Panc1 (cell line): Measurements from ENCODE around the gene AFF2. TPM values are rescaled to one million over a fixed set of nuclear protein-coding genes. Genes with fewer than 3 reads are reported as not detected.

Experiments used
- ATAC-seq: fragments of 200-7000 bp; cut with Tn5 transposase; 2 replicates; pipeline ENCODE4 v1.9.1; 2020; ENCODE audit warnings: mild to moderate bottlenecking, moderate library complexity
- BruUV-seq: library from RNA; stranded (reverse); fragments of 400-500 nt; replicated peaks from 2 replicates; lab custom pipeline; 2021; lab: Mats Ljungman, UMichigan
- CTCF ChIA-PET: fragments of 300-600 bp; sonication (Branson Sonifier 250); formaldehyde crosslinking; loops from one replicate; lab custom pipeline; 2022; ENCODE audit warnings: antibody characterized with exemption; lab: Charles Lee
- POLR2A ChIA-PET: fragments of 300-600 bp; sonication (Branson Sonifier 250); formaldehyde crosslinking; loops from one replicate; lab custom pipeline; 2022; ENCODE audit warnings: antibody characterized with exemption; lab: Charles Lee
- DNase-seq: peaks from one replicate; pipeline ENCODE4 v3.0.0-alpha.2; 2010; ENCODE audit warnings: low read depth, low spot score
- H3K27ac ChIP-seq: 2 replicates; pipeline ENCODE4 v1.5.1; 2011; ENCODE audit warnings: mild to moderate bottlenecking, low read length, inconsistent platforms
- H3K27me3 ChIP-seq: fragments of 200-500 bp; sonication (Bioruptor generic); 2 replicates; pipeline ENCODE4 v1.6.0; 2014; ENCODE audit warnings: low read length, inconsistent platforms; ENCODE audit not compliant: control insufficient read depth, insufficient read depth
- H3K36me3 ChIP-seq: fragments of 200-500 bp; sonication (Bioruptor generic); 2 replicates; pipeline ENCODE4 v1.5.1; 2014; ENCODE audit warnings: inconsistent platforms, mild to moderate bottlenecking, low read length, moderate library complexity; ENCODE audit not compliant: control insufficient read depth, insufficient read depth
- H3K4me1 ChIP-seq: 2 replicates; pipeline ENCODE4 v1.5.1; 2011; ENCODE audit warnings: inconsistent platforms, mild to moderate bottlenecking, low read length, moderate library complexity; ENCODE audit not compliant: control insufficient read depth, insufficient read depth
- H3K4me3 ChIP-seq, 2 experiments: 2 replicates each; pipeline ENCODE4 v1.5.1; 2011 to 2012; ENCODE audit warnings: low read depth in 2 of 2, low read length in 2 of 2, mild to moderate bottlenecking in 2 of 2, inconsistent platforms in 1 of 2, moderate library complexity in 1 of 2
- H3K9me3 ChIP-seq: fragments of 200-500 bp; sonication (Bioruptor generic); 2 replicates; pipeline ENCODE4 v1.5.1; 2014; ENCODE audit warnings: low read depth, mild to moderate bottlenecking, inconsistent platforms, low read length, moderate library complexity; ENCODE audit not compliant: control insufficient read depth, insufficient read depth
- POLR2AphosphoS5 ChIP-seq: IDR thresholded peaks from 2 replicates; pipeline ENCODE4 v1.6.1; 2012; ENCODE audit warnings: mild to moderate bottlenecking, low read depth, low read length, moderate library complexity
- SIN3A ChIP-seq: IDR thresholded peaks from 2 replicates; pipeline ENCODE4 v1.6.1; 2012; ENCODE audit warnings: low read depth, mild to moderate bottlenecking, low read length, moderate library complexity, borderline replicate concordance; ENCODE audit not compliant: insufficient read depth
- TCF7L2 ChIP-seq: IDR thresholded peaks from 2 replicates; pipeline ENCODE4 v1.6.1; 2011; ENCODE audit warnings: mild to moderate bottlenecking, low read depth, low read length, inconsistent platforms
- in situ Hi-C: cut with HindIII; loops from 2 replicates; pipeline ENCODE4 v1.10.0; 2016; ENCODE audit warnings: low sequenced_read_pairs, low pct_unique_long_range_greater_than_20kb
- intact Hi-C: fragments of 100-400 bp; cut with micrococcal nuclease; formaldehyde crosslinking; loops from one replicate; pipeline ENCODE4 v1.10.0; 2022; ENCODE audit not compliant: unreplicated experiment
- total RNA-seq: library from RNA; stranded (reverse); gene quantifications from one replicate; pipeline ENCODE4 v1.2.1, GENCODE V29; 2021; ENCODE audit not compliant: unreplicated experiment
- TF ChIP-seq, protein P1 (sequence below): fragments of 450-650 bp; IDR thresholded peaks from 2 replicates; pipeline ENCODE4 v1.5.1; 2017; ENCODE audit warnings: mild to moderate bottlenecking
- TF ChIP-seq, protein P2 (sequence below), 2 experiments: IDR thresholded peaks; 2 replicates each; pipeline ENCODE4 v1.6.1; 2011 to 2012; ENCODE audit warnings: low read depth in 2 of 2, control low read depth in 1 of 2, low read length in 1 of 2, mild to moderate bottlenecking in 1 of 2, moderate library complexity in 1 of 2; ENCODE audit not compliant: insufficient read depth in 1 of 2

Gene AFF2
- total RNA-seq, 1 experiment from 2014 or later: 0.05 TPM

DNA sequence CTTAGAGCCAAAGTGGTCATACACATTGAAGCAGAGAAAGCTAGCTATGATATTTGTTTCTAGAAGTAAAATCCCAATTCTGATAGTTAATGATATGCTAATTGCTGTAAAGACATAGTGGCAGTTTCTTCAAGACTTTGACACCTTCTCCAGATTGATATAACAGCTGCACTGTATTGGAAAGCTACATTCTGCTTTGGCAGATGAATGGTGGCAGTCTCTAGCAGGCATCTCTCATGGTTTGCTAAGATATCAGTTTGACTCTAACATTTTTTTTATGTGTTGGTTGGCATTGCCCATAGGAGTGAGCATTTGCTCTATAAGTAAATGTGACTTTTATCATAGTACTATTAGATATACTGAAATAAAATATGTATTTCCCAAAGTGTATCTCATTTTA, 128.2 kb downstream of the AFF2 start:
- POLR2A ChIA-PET: no interaction called here
- H3K9me3 ChIP-seq: no peaks in the 10 kb centered on the region

DNA sequence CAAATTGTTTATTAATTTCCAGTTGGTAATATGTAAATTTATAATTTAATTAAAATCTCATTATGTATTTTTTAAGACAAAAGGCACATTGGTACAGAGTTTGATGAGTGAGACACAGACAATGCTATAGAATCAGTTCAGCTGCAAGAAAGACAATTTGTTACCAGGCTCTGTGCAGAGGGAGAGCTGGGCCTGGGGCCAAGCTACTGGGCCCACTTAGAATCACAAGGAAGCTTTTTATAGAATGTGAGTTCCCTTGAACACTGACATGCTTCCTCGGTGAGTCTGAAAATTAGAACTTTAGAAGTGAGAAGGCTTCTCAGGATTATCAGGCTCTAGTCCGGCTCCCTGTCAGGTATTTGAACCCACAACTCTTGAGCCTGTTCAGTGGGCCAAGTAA, 129.0 kb downstream of the AFF2 start:
- TF ChIP-seq TCF7L2: no peak
- TF ChIP-seq, protein P1, sequence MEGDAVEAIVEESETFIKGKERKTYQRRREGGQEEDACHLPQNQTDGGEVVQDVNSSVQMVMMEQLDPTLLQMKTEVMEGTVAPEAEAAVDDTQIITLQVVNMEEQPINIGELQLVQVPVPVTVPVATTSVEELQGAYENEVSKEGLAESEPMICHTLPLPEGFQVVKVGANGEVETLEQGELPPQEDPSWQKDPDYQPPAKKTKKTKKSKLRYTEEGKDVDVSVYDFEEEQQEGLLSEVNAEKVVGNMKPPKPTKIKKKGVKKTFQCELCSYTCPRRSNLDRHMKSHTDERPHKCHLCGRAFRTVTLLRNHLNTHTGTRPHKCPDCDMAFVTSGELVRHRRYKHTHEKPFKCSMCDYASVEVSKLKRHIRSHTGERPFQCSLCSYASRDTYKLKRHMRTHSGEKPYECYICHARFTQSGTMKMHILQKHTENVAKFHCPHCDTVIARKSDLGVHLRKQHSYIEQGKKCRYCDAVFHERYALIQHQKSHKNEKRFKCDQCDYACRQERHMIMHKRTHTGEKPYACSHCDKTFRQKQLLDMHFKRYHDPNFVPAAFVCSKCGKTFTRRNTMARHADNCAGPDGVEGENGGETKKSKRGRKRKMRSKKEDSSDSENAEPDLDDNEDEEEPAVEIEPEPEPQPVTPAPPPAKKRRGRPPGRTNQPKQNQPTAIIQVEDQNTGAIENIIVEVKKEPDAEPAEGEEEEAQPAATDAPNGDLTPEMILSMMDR: no peak
- TF ChIP-seq, protein P2, sequence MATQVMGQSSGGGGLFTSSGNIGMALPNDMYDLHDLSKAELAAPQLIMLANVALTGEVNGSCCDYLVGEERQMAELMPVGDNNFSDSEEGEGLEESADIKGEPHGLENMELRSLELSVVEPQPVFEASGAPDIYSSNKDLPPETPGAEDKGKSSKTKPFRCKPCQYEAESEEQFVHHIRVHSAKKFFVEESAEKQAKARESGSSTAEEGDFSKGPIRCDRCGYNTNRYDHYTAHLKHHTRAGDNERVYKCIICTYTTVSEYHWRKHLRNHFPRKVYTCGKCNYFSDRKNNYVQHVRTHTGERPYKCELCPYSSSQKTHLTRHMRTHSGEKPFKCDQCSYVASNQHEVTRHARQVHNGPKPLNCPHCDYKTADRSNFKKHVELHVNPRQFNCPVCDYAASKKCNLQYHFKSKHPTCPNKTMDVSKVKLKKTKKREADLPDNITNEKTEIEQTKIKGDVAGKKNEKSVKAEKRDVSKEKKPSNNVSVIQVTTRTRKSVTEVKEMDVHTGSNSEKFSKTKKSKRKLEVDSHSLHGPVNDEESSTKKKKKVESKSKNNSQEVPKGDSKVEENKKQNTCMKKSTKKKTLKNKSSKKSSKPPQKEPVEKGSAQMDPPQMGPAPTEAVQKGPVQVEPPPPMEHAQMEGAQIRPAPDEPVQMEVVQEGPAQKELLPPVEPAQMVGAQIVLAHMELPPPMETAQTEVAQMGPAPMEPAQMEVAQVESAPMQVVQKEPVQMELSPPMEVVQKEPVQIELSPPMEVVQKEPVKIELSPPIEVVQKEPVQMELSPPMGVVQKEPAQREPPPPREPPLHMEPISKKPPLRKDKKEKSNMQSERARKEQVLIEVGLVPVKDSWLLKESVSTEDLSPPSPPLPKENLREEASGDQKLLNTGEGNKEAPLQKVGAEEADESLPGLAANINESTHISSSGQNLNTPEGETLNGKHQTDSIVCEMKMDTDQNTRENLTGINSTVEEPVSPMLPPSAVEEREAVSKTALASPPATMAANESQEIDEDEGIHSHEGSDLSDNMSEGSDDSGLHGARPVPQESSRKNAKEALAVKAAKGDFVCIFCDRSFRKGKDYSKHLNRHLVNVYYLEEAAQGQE (IDR thresholded peaks at IDR 0.05; ENCODE audit: insufficient read depth in 1 of 2, low read depth in 2 of 2, low read length in 1 of 2): no peak
- no peak for TF ChIP-seq POLR2AphosphoS5
- TF ChIP-seq SIN3A: no peak
- Histone ChIP-seq H3K27ac (no peak overlapping the region), H3K27me3 (no peaks in the 10 kb centered on the region), H3K9me3 (no peaks in the 10 kb centered on the region), H3K4me3 (no peak overlapping the region), H3K4me1 (no peaks in the 10 kb centered on the region), H3K36me3 (no peaks in the 10 kb centered on the region)
- no peak for DNase-seq
- BruUV-seq: no TSS peak
- intact Hi-C loops (no loop called here), in situ Hi-C loops (no loop called here)
- ChIA-PET POLR2A (no interaction called here), CTCF (no interaction called here)
- no peak for ATAC-seq

More for the DNA sequence above, 128.2 kb downstream of the AFF2 start:
- ATAC-seq (no peak), DNase-seq (no peak)
- TF ChIP-seq TCF7L2 (no peak), POLR2AphosphoS5 (no peak)
- TF ChIP-seq, protein P2 (IDR thresholded peaks at IDR 0.05; ENCODE audit: insufficient read depth in 1 of 2, low read depth in 2 of 2, low read length in 1 of 2): no peak
- TF ChIP-seq, protein P1: no peak
- H3K4me1 ChIP-seq: no peaks in the 10 kb centered on the region
- CTCF ChIA-PET: no interaction called here
- no peaks in the 10 kb centered on the region for H3K27me3 ChIP-seq
- in situ Hi-C loops (no loop called here), intact Hi-C loops (no loop called here)
- no peak overlapping the region for H3K27ac ChIP-seq
- no TSS peak for BruUV-seq
- H3K36me3 ChIP-seq: no peaks in the 10 kb centered on the region
- no peak overlapping the region for H3K4me3 ChIP-seq
